Measurements from ENCODE around the gene ILRUN. TPM values are rescaled to one million over a fixed set of nuclear protein-coding genes. Genes with fewer than 3 reads are reported as not detected.
A peak's percentile ranks its signal among the peaks of the same experiment; 100 is the strongest.
"Not testable (repeated sequence)": the region's sequence is repeated elsewhere in the genome, so short reads cannot be mapped to it uniquely, and the experiment has no call there.

The ILRUN gene
- total and polyA plus RNA-seq, 2 donors (not counting 1 experiment from before 2014, with no cell fraction given) = 30.1 to 71.3 TPM

DNA sequence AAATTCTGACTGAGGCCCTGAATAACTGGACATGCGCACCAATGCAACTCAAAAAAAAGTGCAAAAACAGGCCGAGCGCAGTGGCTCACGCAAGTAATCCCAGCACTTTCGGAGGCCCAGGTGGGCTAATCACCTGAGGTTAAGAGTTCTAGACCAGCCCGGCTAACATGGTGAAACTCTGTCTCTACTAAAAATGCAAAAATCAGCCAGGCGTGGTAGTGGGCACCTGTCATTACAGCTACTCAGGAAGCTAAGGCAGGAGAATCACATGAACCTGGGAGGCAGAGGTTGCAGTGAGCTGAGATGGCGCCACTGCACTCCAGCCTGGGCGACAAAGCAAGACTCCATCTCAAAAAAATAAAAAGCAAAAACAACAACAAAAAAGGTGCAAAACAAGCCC lies 21.6 kb downstream of the ILRUN start:
- DNase-seq = peak; percentile 75
- Histone ChIP-seq H3K9ac (ENCODE audit: low read length) (peak overlapping the region; percentile 26), H3K4me3 (ENCODE audit: control extremely low read depth in 1 of 5, extremely low read depth in 1 of 5, insufficient read depth in 1 of 5, low read depth in 2 of 5, low read length in 4 of 5) (peak overlapping the region in 4 of 5 experiments; percentile 3 to 28 (median 16)), H3K4me2 (replicated peaks; ENCODE audit: low read depth, low read length, poor library complexity, severe bottlenecking) (peak overlapping the region; percentile 79), H3K4me1 (ENCODE audit: control insufficient read depth in 2 of 2, insufficient read depth in 2 of 2, low read length in 2 of 2) (peaks cover 65 to 70% of the 10 kb centered on the region in 2 donors), H3K27ac (ENCODE audit: low read length in 2 of 2) (peak overlapping the region; percentile 96 to 98), H3K79me2 (ENCODE audit: control insufficient read depth, insufficient read depth, low read length) (peaks cover 89% of the 10 kb centered on the region)
- 28% methylated on average over 8 of the region's 9 CpGs for WGBS (ENCODE audit: insufficient coverage)
- not testable (repeated sequence) for H3K27me3 ChIP-seq (replicated peaks in 1 of 4; ENCODE audit: control extremely low read depth in 1 of 4, control insufficient read depth in 3 of 4, insufficient read depth in 4 of 4, low read length in 3 of 4); H4K20me1 ChIP-seq (ENCODE audit: control insufficient read depth, insufficient read depth, low read length, poor library complexity, severe bottlenecking); H3K27me3 Mint-ChIP-seq; H3K9me3 ChIP-seq (ENCODE audit: control extremely low read depth in 1 of 3, control insufficient read depth in 2 of 3, insufficient read depth in 1 of 3, low read length in 2 of 3); H3K36me3 ChIP-seq (replicated peaks in 1 of 2; ENCODE audit: control extremely low read depth in 1 of 2, control insufficient read depth in 1 of 2, extremely low read depth in 1 of 2, insufficient read depth in 2 of 2, low read length in 1 of 2); ATAC-seq (ENCODE audit: low read depth); H2AFZ ChIP-seq (ENCODE audit: insufficient read depth, low read depth, low read length, poor library complexity, severe bottlenecking); H3K9me3 Mint-ChIP-seq (ENCODE audit: insufficient read depth)
- peaks cover 68% of the 10 kb centered on the region for H3K4me1 Mint-ChIP-seq
- H3K27ac Mint-ChIP-seq = peak overlapping the region; percentile 98
- POLR2A ChIA-PET = interaction anchor here (0.8 to 5.6 kb wide), 3 partner anchors 17 to 82 kb away, joined by 3 to 32 read pairs (median 7); partner anchors contain the start of gene ILRUN
- H3K4me3 Mint-ChIP-seq = peak overlapping the region; percentile 71
- CTCF ChIA-PET = interaction anchor here (1.0 to 1.4 kb wide), 3 partner anchors 9 to 34 kb away, joined by 3 to 6 read pairs (median 3); no protein-coding TSS in a partner anchor
- intact Hi-C loops (cut with micrococcal nuclease) = loop anchor here (1.0 to 10.0 kb wide), 3 partner anchors 21 to 438 kb away; partner anchors contain the start of genes HMGA1, ILRUN and NUDT3

- DNase-seq = no peak
- Mint-ChIP-seq H3K4me1 (peaks cover 66% of the 10 kb centered on the region), H3K27ac (peak overlapping the region; percentile 98), H3K4me3 (peak overlapping the region; percentile 71), H3K9me3 (ENCODE audit: insufficient read depth) (no peaks in the 10 kb centered on the region), H3K27me3 (no peaks in the 10 kb centered on the region)
- ChIA-PET POLR2A (interaction anchor here (1.4 to 5.6 kb wide), 2 partner anchors 22 to 82 kb away, joined by 7 to 32 read pairs; partner anchors contain the start of gene ILRUN), CTCF (interaction anchor here (0.9 to 1.3 kb wide), 3 partner anchors 22 to 491 kb away, joined by 3 to 4 read pairs (median 3); no protein-coding TSS in a partner anchor)
- TF ChIP-seq EZH2 (IDR thresholded peaks at IDR 0.05; ENCODE audit: borderline replicate concordance, insufficient read depth, low read depth, low read length, poor library complexity, severe bottlenecking) = no peak
- no peak for TF ChIP-seq CTCF (IDR thresholded peaks at IDR 0.05)
- peaks cover 60 to 67% of the 10 kb centered on the region in 2 donors for H3K4me1 ChIP-seq (ENCODE audit: control insufficient read depth in 2 of 2, insufficient read depth in 2 of 2, low read length in 2 of 2)
- no CpG with 5 or more reads among the region's 5 CpGs for WGBS (ENCODE audit: insufficient coverage)
- intact Hi-C loops (cut with micrococcal nuclease) = loop anchor here (1.0 to 10.0 kb wide), 3 partner anchors 22 to 437 kb away; partner anchors contain the start of genes HMGA1, ILRUN and NUDT3
- H3K9ac ChIP-seq (ENCODE audit: low read length) = peak overlapping the region; percentile 26
- ATAC-seq (ENCODE audit: low read depth) = no peak
- no peak overlapping the region for H2AFZ ChIP-seq (ENCODE audit: insufficient read depth, low read depth, low read length, poor library complexity, severe bottlenecking)
- peak overlapping the region; percentile 79 for H3K4me2 ChIP-seq (replicated peaks; ENCODE audit: low read depth, low read length, poor library complexity, severe bottlenecking)
- no peaks in the 10 kb centered on the region for H3K9me3 ChIP-seq (ENCODE audit: control extremely low read depth in 1 of 3, control insufficient read depth in 2 of 3, insufficient read depth in 1 of 3, low read length in 2 of 3)
- no peaks in the 10 kb centered on the region for H3K36me3 ChIP-seq (replicated peaks in 1 of 2; ENCODE audit: control extremely low read depth in 1 of 2, control insufficient read depth in 1 of 2, extremely low read depth in 1 of 2, insufficient read depth in 2 of 2, low read length in 1 of 2)
- H3K27ac ChIP-seq (ENCODE audit: low read length in 2 of 2) = peak overlapping the region; percentile 96 to 98
- H3K79me2 ChIP-seq (ENCODE audit: control insufficient read depth, insufficient read depth, low read length) = peaks cover 89% of the 10 kb centered on the region
- no peaks in the 10 kb centered on the region for H4K20me1 ChIP-seq (ENCODE audit: control insufficient read depth, insufficient read depth, low read length, poor library complexity, severe bottlenecking)
- H3K27me3 ChIP-seq (replicated peaks in 1 of 4; ENCODE audit: control extremely low read depth in 1 of 4, control insufficient read depth in 3 of 4, insufficient read depth in 4 of 4, low read length in 3 of 4) = no peaks in the 10 kb centered on the region
- peak overlapping the region in 2 of 5 experiments; percentile 15 to 16 for H3K4me3 ChIP-seq (ENCODE audit: control extremely low read depth in 1 of 5, extremely low read depth in 1 of 5, insufficient read depth in 1 of 5, low read depth in 2 of 5, low read length in 4 of 5)
Measured at GRCh38 chr6:34674268-34674639, 22.3 kb downstream of the ILRUN start.
